Measurements from ENCODE around the gene OAS1.

DNA sequence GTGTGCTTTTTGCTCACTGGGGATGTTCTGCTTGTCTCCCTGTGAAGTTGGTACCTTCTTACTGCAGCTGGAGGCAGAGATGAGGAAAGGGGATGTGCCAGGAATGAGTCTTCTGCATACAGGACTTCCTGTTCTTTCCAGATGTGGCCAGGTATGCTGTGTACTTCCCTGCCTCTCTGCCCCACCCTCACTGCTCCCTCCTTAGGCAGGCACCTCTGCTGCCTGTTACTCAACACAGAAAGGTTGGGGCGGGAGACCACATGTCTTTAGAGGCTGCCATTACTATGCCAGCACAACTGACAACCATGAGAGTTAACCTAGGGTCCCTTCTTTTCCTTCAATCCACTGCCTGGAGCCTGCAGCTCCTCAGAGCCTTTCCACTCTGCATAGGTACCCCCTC, 29.5 kb downstream of the OAS1 start:
- TF ChIP-seq CTCF (tag by site-specific recombination; IDR thresholded peaks at IDR 0.05) (no peak), ZNF169 (tag by site-specific recombination; IDR thresholded peaks at IDR 0.05) (no peak), ZNF16 (tag by site-specific recombination; IDR thresholded peaks at IDR 0.05; ENCODE audit: low read depth) (no peak), ZNF561 (tag by site-specific recombination; IDR thresholded peaks at IDR 0.05; ENCODE audit: borderline replicate concordance) (no peak), YY1 (tag by site-specific recombination; IDR thresholded peaks at IDR 0.05) (no peak), ZNF530 (tag by site-specific recombination; IDR thresholded peaks at IDR 0.05; ENCODE audit: low read depth) (no peak), ZNF324 (tag by site-specific recombination; IDR thresholded peaks at IDR 0.05) (no peak), ZNF707 (tag by site-specific recombination; IDR thresholded peaks at IDR 0.05) (no peak), ZNF175 (tag by site-specific recombination; IDR thresholded peaks at IDR 0.05) (no peak), ZNF354C (tag by site-specific recombination; IDR thresholded peaks at IDR 0.05; ENCODE audit: borderline replicate concordance, low read depth) (no peak), PRDM1 (tag by site-specific recombination; IDR thresholded peaks at IDR 0.05) (no peak), ZNF10 (tag by site-specific recombination; IDR thresholded peaks at IDR 0.05) (no peak)
